OCI-LY1 (cell line): ENCODE data around the gene TRIM28.

Source experiments
- EZH2 ChIP-seq: fragments of 200-600 bp; sonication (generic), shearing (Covaris generic); IDR thresholded peaks from 2 replicates; pipeline ENCODE4 v1.8.0; 2017; ENCODE audit warnings: borderline replicate concordance, mixed run types, mild to moderate bottlenecking, antibody characterized with exemption, low read length, moderate library complexity, mixed read lengths
- TF ChIP-seq, protein P1 (sequence below): fragments of 200-600 bp; sonication (generic), shearing (Covaris generic); IDR thresholded peaks from 2 replicates; pipeline ENCODE4 v1.5.1; 2017; ENCODE audit warnings: mild to moderate bottlenecking, antibody characterized with exemption, low read length, moderate library complexity, mixed read lengths

DNA sequence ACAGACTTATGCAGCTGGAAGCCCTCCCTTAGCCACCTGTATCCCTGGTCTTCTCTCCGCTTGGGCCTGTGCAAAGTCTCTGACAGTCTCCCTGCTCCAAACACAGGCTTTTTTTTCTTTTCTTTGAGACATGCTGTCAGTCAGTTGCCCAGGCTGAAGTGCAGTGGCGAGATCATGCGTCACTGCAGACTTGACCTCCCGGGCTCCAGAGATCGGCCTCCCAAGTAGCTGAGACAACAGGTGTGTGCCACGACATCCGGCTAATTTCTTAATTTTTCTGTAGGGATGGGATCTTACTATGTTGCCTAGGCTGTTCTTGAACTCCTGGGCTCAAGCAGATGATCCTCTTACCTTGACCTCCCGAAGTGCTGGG is 27.7 kb downstream of the TRIM28 start:
- TF ChIP-seq EZH2, result no peak
- TF ChIP-seq, protein P1, sequence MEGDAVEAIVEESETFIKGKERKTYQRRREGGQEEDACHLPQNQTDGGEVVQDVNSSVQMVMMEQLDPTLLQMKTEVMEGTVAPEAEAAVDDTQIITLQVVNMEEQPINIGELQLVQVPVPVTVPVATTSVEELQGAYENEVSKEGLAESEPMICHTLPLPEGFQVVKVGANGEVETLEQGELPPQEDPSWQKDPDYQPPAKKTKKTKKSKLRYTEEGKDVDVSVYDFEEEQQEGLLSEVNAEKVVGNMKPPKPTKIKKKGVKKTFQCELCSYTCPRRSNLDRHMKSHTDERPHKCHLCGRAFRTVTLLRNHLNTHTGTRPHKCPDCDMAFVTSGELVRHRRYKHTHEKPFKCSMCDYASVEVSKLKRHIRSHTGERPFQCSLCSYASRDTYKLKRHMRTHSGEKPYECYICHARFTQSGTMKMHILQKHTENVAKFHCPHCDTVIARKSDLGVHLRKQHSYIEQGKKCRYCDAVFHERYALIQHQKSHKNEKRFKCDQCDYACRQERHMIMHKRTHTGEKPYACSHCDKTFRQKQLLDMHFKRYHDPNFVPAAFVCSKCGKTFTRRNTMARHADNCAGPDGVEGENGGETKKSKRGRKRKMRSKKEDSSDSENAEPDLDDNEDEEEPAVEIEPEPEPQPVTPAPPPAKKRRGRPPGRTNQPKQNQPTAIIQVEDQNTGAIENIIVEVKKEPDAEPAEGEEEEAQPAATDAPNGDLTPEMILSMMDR, result no peak
